T47D (cell line): ENCODE measurements around the gene DMWD.

ENCODE experiments used
- DNase-seq, 2 experiments: peaks; one replicate each; pipeline versions ENCODE4 v3.0.0 to v3.0.0-alpha.2; 2011 to 2012; ENCODE audit warnings: low read depth in 1 of 2, low spot score in 1 of 2
- JUND ChIP-seq: IDR thresholded peaks from 2 replicates; pipeline ENCODE4 v1.6.1; 2012; ENCODE audit warnings: low read depth
- in situ Hi-C: cut with HindIII; loops from 2 replicates; pipeline ENCODE4 v1.10.0; 2016; ENCODE audit warnings: low sequenced_read_pairs, low pct_unique_long_range_greater_than_20kb

DMWD gene

DNA sequence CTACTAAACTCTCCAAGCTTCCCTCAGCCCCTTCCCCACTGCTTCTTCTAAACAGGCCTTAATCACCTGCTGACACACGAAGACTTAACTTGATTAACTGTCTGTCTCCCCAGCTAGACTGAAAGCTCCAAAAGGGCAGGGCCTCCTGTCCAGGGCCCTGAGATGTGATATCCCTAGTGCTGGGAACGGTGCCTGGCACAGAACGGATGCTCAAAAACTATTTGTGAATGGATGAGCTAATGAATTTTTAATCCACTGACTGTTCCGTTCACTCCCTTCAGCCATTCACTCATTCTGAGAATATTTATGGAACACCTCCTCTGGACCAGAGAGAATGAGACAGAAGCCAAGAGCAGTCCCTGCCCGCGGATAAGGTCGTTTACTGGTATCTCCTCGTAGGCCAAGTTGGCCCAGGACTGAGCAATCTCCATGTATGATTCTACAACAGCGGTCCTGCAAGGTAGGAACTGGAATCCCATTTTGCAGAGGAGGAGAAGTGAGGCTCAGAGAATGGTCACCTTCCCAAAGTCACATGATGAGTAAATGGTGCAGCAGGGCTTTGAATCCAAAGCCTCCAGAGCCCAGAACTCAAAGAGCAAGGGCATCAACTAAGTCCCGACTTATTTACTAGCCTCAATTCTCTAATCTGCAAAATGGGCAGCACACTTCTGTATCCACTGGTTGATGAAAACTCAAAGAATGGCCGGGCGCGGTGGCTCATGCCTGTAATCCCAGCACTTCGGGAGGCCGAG is 3.4 kb downstream of the DMWD start:
- in situ Hi-C loops: no loop called here
- TF ChIP-seq JUND: no peak
- no peak for DNase-seq

DNA sequence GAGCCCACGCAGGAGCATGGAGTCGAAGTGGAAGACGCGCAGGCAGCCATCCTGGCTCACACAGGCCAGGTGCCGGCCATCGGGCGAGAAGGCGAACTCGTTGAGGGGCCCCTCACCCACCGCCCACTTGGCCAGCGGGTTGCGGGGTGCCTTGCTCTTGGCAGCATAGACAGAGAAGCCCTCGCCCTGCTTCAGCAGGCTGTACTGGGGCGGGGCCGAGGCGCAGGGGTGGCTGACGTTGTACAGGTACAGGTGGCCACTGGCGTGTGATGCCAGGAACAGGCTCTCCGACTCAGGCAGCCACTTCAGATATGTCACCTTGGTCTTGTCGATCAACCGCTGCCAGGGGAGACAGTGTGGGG is 6.1 kb downstream of the DMWD start:
- in situ Hi-C loops: no loop called here
- no peak for DNase-seq
- TF ChIP-seq JUND: no peak

DNA sequence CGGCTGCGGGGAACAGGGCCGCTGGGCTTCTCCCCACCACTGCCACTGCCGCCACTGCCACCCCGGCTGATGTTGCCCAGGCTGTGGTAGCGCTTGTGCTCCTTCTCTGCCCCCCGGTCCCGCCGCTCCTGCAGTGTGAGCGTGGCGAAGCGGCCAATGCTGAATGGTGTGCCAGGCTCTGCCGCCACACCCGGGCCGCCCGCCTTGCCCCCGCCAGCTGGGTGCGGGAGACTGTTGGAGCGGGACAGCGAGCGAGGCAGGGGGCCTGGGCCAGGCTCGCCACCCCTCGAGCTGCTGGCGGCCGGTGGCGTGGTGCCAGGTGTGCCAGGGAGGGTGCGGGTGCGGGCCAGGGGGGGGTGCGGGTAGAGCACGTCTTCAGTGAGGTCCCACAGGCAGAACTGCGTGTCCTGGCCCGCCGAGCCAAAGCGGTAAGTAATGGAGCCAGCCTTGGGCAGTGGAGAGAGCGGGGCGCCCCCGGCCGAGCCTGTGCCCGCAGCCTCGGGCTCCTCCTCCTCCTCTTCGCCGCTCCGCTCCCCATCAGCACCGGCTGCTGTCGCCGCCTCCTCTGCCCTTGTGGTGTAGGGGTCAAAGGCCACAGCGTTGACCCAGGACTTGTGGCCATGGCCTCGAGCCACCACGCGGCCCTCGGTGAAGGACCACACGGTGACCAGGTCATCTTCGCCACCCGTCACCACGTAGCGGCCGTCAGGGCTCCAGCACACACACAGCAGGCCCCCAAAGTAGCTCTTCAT is 6.7 kb downstream of the DMWD start:
- TF ChIP-seq JUND: no peak
- in situ Hi-C loops: no loop called here
- DNase-seq: no peak

DNA sequence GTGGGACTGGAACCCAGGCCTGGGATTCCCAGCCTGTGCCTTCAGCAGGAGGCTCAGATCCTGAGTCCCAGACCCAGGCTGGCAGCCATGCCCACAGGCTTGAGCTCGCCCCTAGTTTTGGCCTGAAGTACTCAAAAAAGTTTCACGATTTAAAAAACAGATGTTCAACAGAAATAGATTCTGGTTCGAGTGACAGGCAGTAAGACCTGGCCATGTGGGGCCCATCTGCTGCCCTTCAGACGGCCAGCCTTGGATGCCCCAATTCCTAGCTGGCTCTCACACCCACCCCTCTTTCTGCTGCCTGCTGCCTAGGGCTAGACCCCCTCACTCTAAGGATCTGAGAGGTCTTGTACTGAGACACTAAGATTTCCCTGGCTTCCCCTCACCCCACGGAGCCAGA is 7.5 kb downstream of the DMWD start:
- in situ Hi-C loops: no loop called here
- TF ChIP-seq JUND: no peak
- DNase-seq: no peak

DNA sequence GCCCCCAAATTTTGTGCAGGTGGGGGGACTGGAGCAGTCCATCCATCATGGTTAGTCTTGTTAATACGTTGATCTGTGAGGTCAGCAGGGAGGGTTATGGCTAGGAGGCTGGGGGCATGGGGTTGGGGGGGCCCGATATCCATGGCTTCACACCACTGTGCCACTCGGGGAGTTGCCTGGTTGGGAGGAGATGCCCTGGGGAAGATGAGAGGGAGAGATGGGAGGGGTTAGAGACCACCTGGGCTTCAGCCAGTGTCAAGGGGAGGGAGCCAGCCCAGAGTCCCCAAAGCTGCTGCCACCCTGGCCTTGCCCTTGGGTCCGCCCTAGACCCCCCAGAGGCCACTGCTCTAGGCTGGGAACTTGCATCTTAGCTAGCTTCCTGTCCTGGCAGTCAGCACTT is 8.5 kb downstream of the DMWD start:
- in situ Hi-C loops: no loop called here
- no peak for DNase-seq
- TF ChIP-seq JUND: no peak

DNA sequence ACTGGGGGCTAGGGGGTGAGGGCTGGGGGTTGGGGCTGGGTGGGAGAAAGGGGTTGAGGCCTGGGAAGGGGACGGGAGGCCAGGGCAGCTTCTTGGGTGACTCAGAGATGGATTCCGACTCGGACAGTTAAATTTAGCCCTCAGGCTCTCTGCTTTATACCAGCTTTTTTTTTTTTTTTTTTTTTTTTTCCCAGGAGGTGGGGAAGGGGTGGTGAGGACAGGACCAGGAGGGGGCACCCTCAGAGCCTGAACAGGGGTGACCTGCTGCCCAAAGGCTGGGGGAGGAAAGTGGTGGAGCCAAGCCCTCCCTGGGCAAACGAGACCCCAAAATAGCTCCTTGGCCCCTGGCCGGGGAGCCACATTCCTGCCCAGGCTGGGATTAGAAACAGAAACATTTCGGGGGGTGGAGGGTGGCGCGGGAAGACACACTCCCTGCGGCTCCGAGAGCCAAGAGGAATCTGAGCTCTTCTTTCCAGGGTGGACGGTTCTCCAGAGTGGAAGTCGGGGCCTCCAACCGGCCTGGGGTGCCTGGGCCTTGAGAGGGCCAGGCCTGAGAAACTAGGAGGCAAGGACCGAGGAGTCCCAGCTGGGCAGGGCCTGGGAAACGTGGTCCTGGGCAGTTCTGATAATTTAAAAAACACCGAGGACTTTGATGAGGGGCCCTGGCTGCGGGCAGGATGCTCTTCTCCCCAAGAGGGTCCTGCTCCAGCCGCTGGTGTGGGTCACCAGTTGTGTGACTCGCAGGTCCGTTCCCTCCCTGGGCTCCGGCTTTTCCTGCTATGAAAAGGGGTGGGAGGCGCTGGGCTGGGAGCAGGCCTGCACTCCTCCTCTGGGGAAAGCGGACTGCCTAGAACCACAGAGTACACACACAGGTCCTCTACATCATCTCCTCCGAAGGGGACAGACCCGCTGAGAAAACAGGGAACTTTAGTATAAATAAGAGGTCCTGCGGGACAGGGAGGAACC is 9.5 kb downstream of the DMWD start:
- DNase-seq: peak; percentile 33 to 68
- in situ Hi-C loops: no loop called here
- no peak for TF ChIP-seq JUND

DNA sequence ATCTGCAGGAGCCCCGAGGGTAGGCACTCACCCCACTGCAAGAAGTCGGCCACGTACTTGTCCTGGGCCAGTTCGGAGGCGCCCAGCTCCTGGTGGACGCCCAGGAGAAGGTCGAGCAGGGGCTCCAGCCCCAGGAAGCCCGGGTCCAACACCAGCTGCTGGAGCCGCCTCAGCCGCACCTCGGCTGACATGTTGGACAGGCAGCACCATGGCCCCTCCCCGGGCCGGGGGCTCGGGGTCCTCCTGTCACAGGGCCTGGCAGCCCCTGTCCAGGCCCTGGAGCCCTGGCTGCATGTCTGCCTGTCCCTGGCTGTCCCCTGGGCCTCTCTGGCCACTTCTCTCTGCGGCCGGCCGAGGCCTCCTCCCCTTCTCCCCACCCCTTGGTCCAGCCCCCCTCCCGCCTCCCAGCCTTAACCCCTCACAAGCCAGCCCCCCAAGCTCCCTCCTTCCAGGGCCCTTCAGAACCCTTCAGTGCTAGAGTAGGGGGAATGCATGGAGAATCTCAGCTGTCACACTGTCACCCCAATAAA is 10.4 kb downstream of the DMWD start, which contains the start of gene DMPK:
DMPK (minus strand) TSS at position 329 of the 530 bp plus-strand sequence; CDS start at position 191, 138 bp downstream.
- TF ChIP-seq JUND: no peak
- in situ Hi-C loops: no loop called here
- DNase-seq: peak in 1 of 2 experiments; percentile 64

DNA sequence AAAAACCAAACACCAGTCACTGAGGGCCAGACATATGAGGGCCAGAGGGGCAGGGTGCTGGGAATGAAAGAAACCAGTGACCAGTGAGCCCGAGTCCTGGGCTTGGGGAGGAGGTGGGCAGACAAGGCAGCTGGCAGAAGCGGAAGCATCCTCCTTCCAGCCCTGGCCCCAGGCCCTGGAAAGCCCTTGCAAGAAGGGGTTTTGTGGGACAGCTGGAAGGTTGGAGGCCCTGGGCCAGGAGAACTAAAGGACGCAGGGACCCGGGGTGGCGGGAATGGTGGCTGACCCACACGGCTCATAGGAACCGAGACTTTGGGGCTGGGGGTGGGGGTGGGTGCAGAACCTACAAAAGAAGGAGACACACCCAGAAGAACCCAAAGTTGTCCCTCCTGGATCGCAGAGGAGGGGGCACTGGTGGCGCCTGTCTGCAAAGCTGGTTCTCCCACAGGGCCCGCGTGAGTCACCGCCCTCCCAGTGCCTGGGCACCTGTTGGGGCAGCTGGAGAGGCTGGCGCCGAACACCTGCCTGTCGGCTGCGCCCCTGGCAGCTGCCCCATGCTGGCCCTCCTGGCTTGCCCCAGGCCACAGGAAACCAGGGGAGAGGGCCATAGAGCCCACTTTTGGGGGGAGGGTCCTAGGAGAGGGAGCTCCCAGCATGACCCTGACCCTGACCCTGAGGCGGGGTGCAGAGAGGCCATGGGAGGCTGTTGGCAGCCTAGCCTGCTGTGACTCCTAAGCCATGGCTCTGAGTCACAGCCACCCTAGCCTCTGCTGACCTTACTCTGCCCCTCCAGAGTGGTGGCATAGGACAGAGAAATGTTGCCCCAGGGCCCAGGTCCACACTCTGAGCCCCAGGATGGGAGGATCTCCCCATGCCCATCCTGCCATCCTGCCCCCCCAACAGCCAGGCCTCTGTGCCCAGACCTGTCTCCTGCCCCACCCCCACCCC is 11.2 kb downstream of the DMWD start:
- peak; percentile 30 to 64 for DNase-seq
- in situ Hi-C loops: no loop called here
- TF ChIP-seq JUND: no peak

DNA sequence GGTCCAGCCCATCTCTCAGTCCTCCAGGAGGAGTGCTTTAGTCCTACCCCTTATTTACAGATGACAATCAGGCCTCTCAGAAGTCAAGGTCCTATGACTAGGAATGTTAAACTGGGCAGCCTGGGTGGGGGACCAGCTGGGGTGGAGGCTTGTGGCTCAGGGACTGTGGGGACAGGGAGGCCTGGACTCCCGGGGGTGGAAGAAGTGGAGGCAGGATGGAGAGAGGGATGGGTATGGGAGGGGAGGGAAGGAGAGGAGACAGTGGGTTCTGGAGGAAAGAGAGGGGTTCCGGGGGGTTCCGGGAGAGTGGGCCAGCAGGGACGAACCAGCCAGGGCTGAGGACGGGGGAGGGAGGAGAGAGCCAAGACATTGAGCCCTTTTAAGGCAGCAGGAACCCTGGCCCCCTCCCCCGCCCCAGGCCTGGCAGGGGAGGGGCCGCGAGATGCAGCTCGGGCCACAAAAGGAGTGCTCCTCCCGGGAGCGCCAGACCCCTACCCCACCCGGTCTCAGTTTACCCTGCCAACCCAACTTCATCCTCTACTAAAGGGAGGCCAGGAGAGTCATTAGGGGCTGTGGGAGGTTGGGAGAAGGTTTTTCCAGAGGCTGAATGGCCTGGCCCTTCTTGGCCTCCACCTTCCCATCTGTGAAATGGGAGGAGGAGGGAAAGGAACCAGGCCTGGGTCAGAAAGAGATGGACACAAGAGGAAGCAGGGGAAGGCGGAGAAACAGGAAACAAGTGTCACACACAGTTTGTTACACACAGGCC is 12.0 kb downstream of the DMWD start:
- peak; percentile 63 to 73 for DNase-seq
- no peak for TF ChIP-seq JUND
- in situ Hi-C loops: no loop called here

DNA sequence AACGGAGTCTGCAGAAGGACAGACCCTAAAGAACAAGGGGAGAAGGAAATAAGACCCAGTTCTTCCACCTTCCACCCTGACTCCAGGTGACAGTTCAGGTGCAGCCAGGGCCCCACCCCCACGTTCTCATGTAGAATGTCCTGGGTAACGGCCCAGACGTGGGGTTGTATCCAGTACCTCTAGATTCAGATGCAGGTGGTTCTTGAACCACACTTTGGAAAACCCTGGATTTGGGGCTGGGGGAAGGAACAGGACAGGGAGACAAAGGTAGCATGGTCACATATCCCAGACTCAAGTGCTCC is 12.5 kb downstream of the DMWD start:
- no peak for TF ChIP-seq JUND
- no peak for DNase-seq
- in situ Hi-C loops: no loop called here
